Heart left ventricle (tissue), 16 donors: ENCODE results near the gene TCIRG1. TPM values are rescaled to one million over a fixed set of nuclear protein-coding genes. Genes with fewer than 3 reads are reported as not detected.

Experiments
- ATAC-seq, 4 donors: fragments of 200-7000 bp; cut with Tn5 transposase; one replicate each; pipeline ENCODE4 v1.9.1; 2020 to 2022; ENCODE audit warnings: moderate library complexity in 4 of 4, mild to moderate bottlenecking in 3 of 4, moderate number of reproducible peaks in 1 of 4
- DNase-seq, 5 donors: peaks; one replicate each; pipeline ENCODE4 v3.0.0-alpha.2; 2020
- H3K27ac ChIP-seq, 12 donors: fragments of 200-600 bp; sonication (generic) in 4 of 12; one replicate each; pipeline versions ENCODE4 v1.5.0 to v1.8.0; 2016 to 2022; ENCODE audit warnings: mild to moderate bottlenecking in 2 of 12
- H3K27me3 ChIP-seq, 9 donors: fragments of 200-600 bp; sonication (generic) in 2 of 9; one replicate each; pipeline versions ENCODE4 v1.5.1 to v1.8.0; 2016 to 2022; ENCODE audit warnings: mild to moderate bottlenecking in 3 of 9
- H3K36me3 ChIP-seq, 9 donors: fragments of 200-600 bp; sonication (generic) in 2 of 9; one replicate each; pipeline versions ENCODE4 v1.5.0 to v1.8.0; 2018 to 2022; ENCODE audit warnings: mild to moderate bottlenecking in 2 of 9
- H3K4me1 ChIP-seq, 12 donors: fragments of 200-600 bp; sonication (generic) in 4 of 12; one replicate each; pipeline versions ENCODE4 v1.5.0 to v1.8.0; 2016 to 2022; ENCODE audit warnings: mild to moderate bottlenecking in 3 of 12
- H3K4me3 ChIP-seq, 12 donors: fragments of 200-600 bp; sonication (generic) in 4 of 12; one replicate each; pipeline versions ENCODE4 v1.5.0 to v1.8.0; 2017 to 2022; ENCODE audit warnings: mild to moderate bottlenecking in 9 of 12, moderate library complexity in 4 of 12
- H3K9me3 ChIP-seq, 12 donors: fragments of 200-600 bp; sonication (generic) in 4 of 12; one replicate each; pipeline versions ENCODE4 v1.5.0 to v1.8.0; 2016 to 2022; ENCODE audit warnings: mild to moderate bottlenecking in 1 of 12
- POLR2A ChIP-seq, 2 donors: fragments of 450-650 bp; IDR thresholded peaks; one replicate each; pipeline ENCODE4 v1.6.1; 2017; ENCODE audit warnings: antibody characterized with exemption in 2 of 2, mild to moderate bottlenecking in 2 of 2, moderate library complexity in 2 of 2
- WGBS, 4 donors: extraction: QIAGEN DNeasy Blood & Tissue Kit in 2 of 4; methylation state at CpG; one replicate each; pipeline versions ENCODE4 v1.1.5 to v1.1.7; 2013 to 2018; 5-methylcytosine and 5-hydroxymethylcytosine counted together
- intact Hi-C, 10 donors: fragments of 100-400 bp; cut with DNase I; formaldehyde crosslinking; loops; one replicate each; pipeline versions ENCODE4 v1.11.1 to v1.14.2; 2022
- polyA plus RNA-seq, 2 donors: library from polyadenylated mRNA; stranded (reverse); fragments of 200-250 nt; gene quantifications; one replicate each; pipeline ENCODE4 v1.2.3, GENCODE V29; 2013
- total RNA-seq, 9 donors: library from RNA; depleted of rRNA in 2 of 9; stranded (reverse); fragments of >200 nt in 2 of 9; fragmentation: NEBNext Ultra II Directional in 3 of 9; extraction: Animal tissue kit (Norgen Biotek cat#: 25700) in 3 of 9; gene quantifications; one replicate each; pipeline versions ENCODE4 v1.1.0 to v1.2.4, GENCODE V29; 2016 to 2023
- TF ChIP-seq, protein P1 (sequence below), 12 donors: fragments of 200-600 bp; sonication (generic) in 4 of 12; IDR thresholded peaks; one replicate each; pipeline versions ENCODE4 v1.5.0 to v1.8.0; 2018 to 2022; ENCODE audit warnings: antibody characterized with exemption in 12 of 12, mild to moderate bottlenecking in 5 of 12
- donor health status: ischemic (EF 13 %, LVEDD 7.1; RV severe dilation, severe dysfunction).
- donor health status: healthy with polysubstance abuse.
- donor health status: DM: no; HTN: yes; CAD: no.
- donor health status: DM: no; HTN: no; CAD: no.
- donor health status: ischemic (EF 25% LVEDD 6.9; RV normal size, moderate dysfunction).
- donor health status: ischemic (EF 25% LVEDD 5.7; RV mildly dilated, moderate dysfunction).
- donor health status: healthy.
- donor health status: DM: yes; HTN: yes; CAD: no.
- donor health status: ischemic (EF 35%, LVEDD 5.7; RV mildly dilated, moderate dysfunction).
- donor health status: nonischemic (EF 11% LVEDD 7.7; RV severe dilation, severe dysfunction).
- donor health status: DM: yes; HTN: yes; CAD: no.
- donor health status: PGD.
- donor health status: ischemic (EF 29% LVEDD 5.4; RV normal size, mild dysfunction).
- donor health status: nonischemic (EF 23%, LVEDD 6.1; RV moderate dilation, normal function).

The TCIRG1 gene
- total and polyA plus RNA-seq, 11 donors: 10.2 to 88.7 (median 25.5) TPM

DNA sequence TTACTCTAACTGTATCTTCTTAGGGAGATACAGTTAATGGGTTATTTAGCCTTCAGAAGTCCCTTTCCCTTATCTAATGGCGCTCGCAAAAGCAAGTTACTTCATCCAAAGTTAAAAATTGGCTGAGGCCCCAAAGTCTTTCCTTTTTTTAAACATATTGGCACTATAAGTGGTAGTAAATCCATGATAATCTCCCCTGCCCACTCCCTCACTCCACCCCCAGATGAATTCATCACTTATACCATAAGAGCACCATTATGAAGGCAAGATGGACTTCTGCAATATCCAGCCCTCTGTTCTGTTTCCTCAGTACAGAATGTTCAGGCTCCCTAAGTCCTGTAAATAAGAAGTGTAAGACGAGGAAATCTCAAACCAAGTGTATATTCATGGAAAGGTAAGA is 44.7 kb downstream of the TCIRG1 start:
- WGBS, 4 donors: 82 to 88% (median 82%) methylated on average over 3 of the region's 3 CpGs
- Histone ChIP-seq H3K36me3 (peaks cover 0 to 19% (median 11%) of the 10 kb centered on the region in 9 donors), H3K9me3 (no peaks in the 10 kb centered on the region), H3K4me1 (peaks cover 0 to 4% (median 0%) of the 10 kb centered on the region in 12 donors), H3K4me3 (no peak overlapping the region), H3K27ac (no peak overlapping the region), H3K27me3 (no peaks in the 10 kb centered on the region)
- intact Hi-C loops: no loop called here
- DNase-seq (no peak), ATAC-seq (no peak)
- TF ChIP-seq, protein P1, sequence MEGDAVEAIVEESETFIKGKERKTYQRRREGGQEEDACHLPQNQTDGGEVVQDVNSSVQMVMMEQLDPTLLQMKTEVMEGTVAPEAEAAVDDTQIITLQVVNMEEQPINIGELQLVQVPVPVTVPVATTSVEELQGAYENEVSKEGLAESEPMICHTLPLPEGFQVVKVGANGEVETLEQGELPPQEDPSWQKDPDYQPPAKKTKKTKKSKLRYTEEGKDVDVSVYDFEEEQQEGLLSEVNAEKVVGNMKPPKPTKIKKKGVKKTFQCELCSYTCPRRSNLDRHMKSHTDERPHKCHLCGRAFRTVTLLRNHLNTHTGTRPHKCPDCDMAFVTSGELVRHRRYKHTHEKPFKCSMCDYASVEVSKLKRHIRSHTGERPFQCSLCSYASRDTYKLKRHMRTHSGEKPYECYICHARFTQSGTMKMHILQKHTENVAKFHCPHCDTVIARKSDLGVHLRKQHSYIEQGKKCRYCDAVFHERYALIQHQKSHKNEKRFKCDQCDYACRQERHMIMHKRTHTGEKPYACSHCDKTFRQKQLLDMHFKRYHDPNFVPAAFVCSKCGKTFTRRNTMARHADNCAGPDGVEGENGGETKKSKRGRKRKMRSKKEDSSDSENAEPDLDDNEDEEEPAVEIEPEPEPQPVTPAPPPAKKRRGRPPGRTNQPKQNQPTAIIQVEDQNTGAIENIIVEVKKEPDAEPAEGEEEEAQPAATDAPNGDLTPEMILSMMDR (IDR thresholded peaks at IDR 0.05): no peak
- no peak for TF ChIP-seq POLR2A (IDR thresholded peaks at IDR 0.05)

DNA sequence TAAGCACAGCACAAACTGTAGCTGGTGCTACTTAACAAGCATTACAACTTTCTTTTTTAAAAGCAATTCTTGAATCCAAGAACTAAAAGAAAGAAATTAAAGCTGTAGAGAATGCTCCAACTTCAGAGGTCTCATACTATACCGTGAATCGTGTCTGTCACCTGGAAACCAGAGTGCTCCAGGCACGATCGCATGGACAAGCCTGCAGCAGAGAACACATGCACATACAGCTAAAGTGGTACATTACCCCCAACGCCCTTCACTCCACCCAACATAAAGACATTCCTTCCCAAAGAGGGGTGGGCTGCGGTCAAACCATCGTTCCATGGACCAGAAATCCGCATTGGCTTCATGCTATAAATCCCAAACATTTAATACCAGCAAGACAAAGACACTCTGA is 50.9 kb downstream of the TCIRG1 start:
- H3K4me1 ChIP-seq: peaks cover 0 to 17% (median 7%) of the 10 kb centered on the region in 12 donors
- H3K27me3 ChIP-seq: no peaks in the 10 kb centered on the region
- 87 to 95% (median 92%) methylated on average over 8 of the region's 8 CpGs for WGBS, 4 donors
- no peak overlapping the region for H3K4me3 ChIP-seq
- no peaks in the 10 kb centered on the region for H3K9me3 ChIP-seq
- H3K27ac ChIP-seq: no peak overlapping the region
- ATAC-seq (no peak), DNase-seq (no peak)
- no peaks in the 10 kb centered on the region for H3K36me3 ChIP-seq
- TF ChIP-seq POLR2A (IDR thresholded peaks at IDR 0.05): no peak
- TF ChIP-seq, protein P1 (IDR thresholded peaks at IDR 0.05): no peak
- intact Hi-C loops: no loop called here

DNA sequence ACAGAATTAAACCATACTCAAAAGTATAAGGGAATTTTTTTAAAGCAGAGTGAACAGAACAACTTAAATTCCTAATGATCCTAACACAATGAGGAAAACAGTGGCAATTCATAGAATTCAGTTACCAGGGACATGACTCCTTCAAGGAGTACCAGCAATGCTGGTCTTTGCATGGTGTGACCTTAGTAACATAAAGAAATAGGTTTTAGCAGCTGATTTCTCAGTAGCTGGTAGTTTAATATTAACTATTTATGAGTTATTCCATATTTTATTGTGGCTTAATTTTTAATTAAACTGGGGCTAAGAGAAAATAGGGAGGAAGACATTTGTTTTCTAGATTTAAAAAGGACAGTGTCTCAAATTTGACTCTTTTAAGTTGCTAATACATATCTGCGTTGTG is 51.5 kb downstream of the TCIRG1 start:
- no peaks in the 10 kb centered on the region for H3K27me3 ChIP-seq
- ATAC-seq: no peak
- H3K27ac ChIP-seq: peak overlapping the region in 1 of 12 donors; percentile 38
- H3K36me3 ChIP-seq: no peaks in the 10 kb centered on the region
- DNase-seq: no peak
- H3K4me1 ChIP-seq: peaks cover 0 to 17% (median 7%) of the 10 kb centered on the region in 12 donors
- WGBS, 4 donors: 68 to 80% (median 74%) methylated on average over 1 of the region's 1 CpG
- intact Hi-C loops: no loop called here
- TF ChIP-seq POLR2A (IDR thresholded peaks at IDR 0.05): no peak
- TF ChIP-seq, protein P1 (IDR thresholded peaks at IDR 0.05): no peak
- no peak overlapping the region for H3K4me3 ChIP-seq
- H3K9me3 ChIP-seq: no peaks in the 10 kb centered on the region

DNA sequence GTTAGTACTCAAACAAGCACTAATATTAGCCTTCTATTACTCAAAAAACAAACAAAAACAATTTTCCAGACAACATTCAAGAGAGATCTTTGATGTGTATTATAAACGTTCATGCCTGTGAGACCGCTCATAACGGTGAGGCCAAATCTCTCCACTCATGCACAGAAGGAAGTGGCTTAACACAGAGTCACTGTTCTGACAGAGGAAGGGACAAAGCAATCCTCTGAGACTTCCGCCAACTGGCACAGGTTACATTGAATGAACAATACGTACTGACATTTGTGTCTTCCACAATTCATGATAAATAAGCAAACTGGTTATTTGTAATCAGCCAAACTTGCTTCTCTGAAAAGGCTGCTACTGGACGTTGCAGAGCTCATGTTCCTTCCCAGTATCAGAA is 51.9 kb downstream of the TCIRG1 start:
- intact Hi-C loops: no loop called here
- H3K27ac ChIP-seq: peak overlapping the region in 1 of 12 donors; percentile 38
- ATAC-seq (peak; percentile 68 to 87 (median 80)), DNase-seq (peak in 1 of 5 donors; percentile 33)
- peaks cover 0 to 17% (median 7%) of the 10 kb centered on the region in 12 donors for H3K4me1 ChIP-seq
- H3K9me3 ChIP-seq: no peaks in the 10 kb centered on the region
- WGBS, 4 donors: 32 to 39% (median 33%) methylated on average over 6 of the region's 6 CpGs
- peaks cover 0 to under 1% (median 0%) of the 10 kb centered on the region in 9 donors for H3K36me3 ChIP-seq
- H3K27me3 ChIP-seq: no peaks in the 10 kb centered on the region
- no peak overlapping the region for H3K4me3 ChIP-seq
- TF ChIP-seq, protein P1 (IDR thresholded peaks at IDR 0.05): no peak
- TF ChIP-seq POLR2A (IDR thresholded peaks at IDR 0.05): no peak
